ENCODE measurements around the gene TDRD7.

DNA sequence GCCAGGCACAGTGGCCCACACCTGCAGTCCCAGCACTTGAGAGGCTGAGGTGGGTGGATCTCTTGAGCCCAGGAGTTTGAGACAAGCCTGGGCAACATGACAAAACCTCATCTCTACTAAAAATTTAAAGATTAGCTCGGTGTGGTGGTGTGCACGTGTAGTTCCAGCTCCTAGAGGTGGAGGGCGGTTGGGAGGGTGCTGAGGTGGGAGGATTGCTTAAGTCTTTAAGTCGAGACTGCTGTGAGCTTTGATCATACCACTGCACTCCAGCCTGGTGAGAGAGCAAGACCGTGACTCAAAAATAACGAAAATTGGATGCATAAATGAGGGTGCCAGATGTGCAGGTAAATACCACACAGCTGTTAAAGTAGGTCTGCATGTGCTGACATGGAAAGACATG, 39.3 kb upstream of the TDRD7 start:
- TF ChIP-seq POLR2AphosphoS5 (IDR thresholded peaks at IDR 0.05): no peak
- no peak for TF ChIP-seq POLR2A (IDR thresholded peaks at IDR 0.05)

Data from prostate gland (tissue), 1 donor.